Activated T-cell treated with anti-CD3 and anti-CD28 coated beads, Interleukin-2, amount 50 U/mL, for 72 hours (primary cell): Measurements from ENCODE around the gene BTAF1. TPM values are rescaled to one million over a fixed set of nuclear protein-coding genes. Genes with fewer than 3 reads are reported as not detected.

Experiments used
- ATAC-seq, 2 donors: fragments of 150-1000 bp; cut with Tn5 transposase; replicated peaks in 1 of 2; 2 replicates each; pipeline ENCODE4 v1.10.0; 2021; ENCODE audit warnings: moderate library complexity in 2 of 2, mild to moderate bottlenecking in 1 of 2
- DNase-seq, 2 donors: peaks; one replicate each; pipeline ENCODE4 v3.0.0; 2021 to 2022; ENCODE audit warnings: mixed read lengths in 1 of 2
- H3K27ac Mint-ChIP-seq: one replicate; pipeline ENCODE4 v1.8.0; 2022; ENCODE audit warnings: mild to moderate bottlenecking, moderate library complexity, mixed read lengths
- H3K27me3 Mint-ChIP-seq: one replicate; pipeline ENCODE4 v1.8.0; 2022; ENCODE audit warnings: low read depth, mixed read lengths
- H3K36me3 Mint-ChIP-seq, 2 donors: one replicate each; pipeline ENCODE4 v1.8.0; 2022; ENCODE audit warnings: mixed read lengths in 2 of 2, mild to moderate bottlenecking in 1 of 2; ENCODE audit not compliant: insufficient read depth in 2 of 2
- H3K4me1 Mint-ChIP-seq: one replicate; pipeline ENCODE4 v1.8.0; 2022; ENCODE audit warnings: low read depth, mixed read lengths
- H3K4me3 Mint-ChIP-seq, 2 donors: one replicate each; pipeline ENCODE4 v1.8.0; 2022; ENCODE audit warnings: mild to moderate bottlenecking in 2 of 2, mixed read lengths in 2 of 2, moderate library complexity in 2 of 2
- H3K9me3 Mint-ChIP-seq, 2 donors: one replicate each; pipeline ENCODE4 v1.8.0; 2022; ENCODE audit warnings: mixed read lengths in 2 of 2
- total RNA-seq, 2 donors: library from RNA; stranded (reverse); gene quantifications; one replicate each; pipeline ENCODE4 v1.2.3, GENCODE V29; 2022

The BTAF1 gene
- total RNA-seq, 2 donors from 2014 or later: 53.7 to 66.1 TPM

DNA sequence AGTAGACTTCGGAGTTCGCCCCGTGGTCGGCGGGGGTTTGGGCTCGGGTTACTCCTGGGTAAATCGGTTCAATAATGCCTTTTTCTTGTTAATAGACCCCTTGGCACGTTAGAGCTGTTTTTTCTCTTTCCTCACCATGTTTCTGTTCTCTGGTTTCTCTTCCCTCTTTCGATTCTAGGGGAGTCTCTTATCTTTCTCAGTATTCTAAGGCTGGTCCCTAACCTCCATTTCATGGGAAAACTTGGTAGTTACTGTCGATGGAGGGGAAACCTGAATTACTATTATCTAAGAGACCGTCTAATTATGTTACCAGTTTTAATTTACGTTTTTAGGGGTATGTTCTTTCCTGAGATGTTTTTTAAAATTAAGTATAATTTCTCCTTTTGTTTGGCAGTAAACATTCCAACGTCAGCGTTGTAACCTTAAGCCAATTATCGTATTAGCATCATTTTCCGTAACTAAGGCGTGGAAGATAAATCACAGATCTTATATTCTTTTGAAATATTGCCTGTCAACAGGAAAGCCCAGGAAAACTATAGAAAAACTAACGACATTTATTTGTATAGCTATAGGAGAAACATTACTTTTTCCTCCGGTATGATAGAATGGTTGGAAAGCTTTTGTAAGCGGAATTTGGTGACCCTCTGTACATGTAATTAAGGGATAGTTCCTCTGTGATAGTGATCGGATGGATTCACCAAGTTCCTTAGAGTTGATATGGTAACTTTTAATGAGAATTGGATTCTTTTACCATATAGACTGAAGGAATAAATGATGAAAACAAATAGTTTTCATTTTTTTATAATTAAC, 847 bp downstream of the BTAF1 start:
- Mint-ChIP-seq H3K4me1 (peaks cover 50% of the 10 kb centered on the region), H3K9me3 (no peaks in the 10 kb centered on the region), H3K27me3 (no peaks in the 10 kb centered on the region), H3K27ac (peak overlapping the region; percentile 92), H3K4me3 (peak overlapping the region; percentile 91 to 96), H3K36me3 (peaks cover 10 to 19% of the 10 kb centered on the region in 2 donors)
- no peak for DNase-seq
- no peak for ATAC-seq

DNA sequence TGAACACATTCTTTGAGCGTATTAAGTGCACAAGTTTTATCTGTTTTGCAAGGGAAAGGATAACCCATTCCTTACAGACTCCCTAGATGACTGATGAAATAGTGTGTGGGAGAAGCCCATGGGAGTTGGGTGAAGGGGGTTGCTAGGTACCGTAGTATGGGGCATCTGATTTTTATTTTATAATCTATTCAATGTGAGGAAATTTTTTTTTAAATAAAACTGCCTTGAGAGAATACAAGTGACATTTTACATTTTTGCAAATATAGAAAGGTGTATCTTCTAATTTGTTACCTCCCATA, 1.4 kb downstream of the BTAF1 start:
- no peaks in the 10 kb centered on the region for H3K27me3 Mint-ChIP-seq
- DNase-seq (no peak), ATAC-seq (no peak)
- peak overlapping the region; percentile 91 to 96 for H3K4me3 Mint-ChIP-seq
- H3K27ac Mint-ChIP-seq: peak overlapping the region; percentile 92
- peaks cover 10 to 19% of the 10 kb centered on the region in 2 donors for H3K36me3 Mint-ChIP-seq
- H3K9me3 Mint-ChIP-seq: no peaks in the 10 kb centered on the region
- H3K4me1 Mint-ChIP-seq: peaks cover 50% of the 10 kb centered on the region

DNA sequence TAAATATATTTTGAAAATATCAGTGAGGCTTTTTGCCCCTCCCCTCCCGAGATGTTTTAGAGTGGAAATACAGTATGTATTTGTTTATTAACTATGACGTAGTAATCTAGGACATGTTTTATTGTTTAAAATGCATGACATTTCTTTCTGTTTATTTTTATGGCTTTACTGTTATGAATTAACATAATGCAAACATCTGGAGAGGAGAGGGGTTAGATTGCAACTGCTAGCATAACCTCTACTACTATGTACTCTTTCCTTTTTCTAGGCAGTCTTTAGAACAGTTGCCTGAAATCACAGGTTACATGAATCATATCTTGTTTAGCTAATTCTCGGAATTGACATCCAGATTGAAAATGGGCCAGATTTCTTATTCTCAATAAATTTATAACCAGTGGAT, 7.4 kb downstream of the BTAF1 start:
- Mint-ChIP-seq H3K4me1 (peaks cover 49% of the 10 kb centered on the region), H3K36me3 (peaks cover 12 to 28% of the 10 kb centered on the region in 2 donors), H3K27ac (no peak overlapping the region)

DNA sequence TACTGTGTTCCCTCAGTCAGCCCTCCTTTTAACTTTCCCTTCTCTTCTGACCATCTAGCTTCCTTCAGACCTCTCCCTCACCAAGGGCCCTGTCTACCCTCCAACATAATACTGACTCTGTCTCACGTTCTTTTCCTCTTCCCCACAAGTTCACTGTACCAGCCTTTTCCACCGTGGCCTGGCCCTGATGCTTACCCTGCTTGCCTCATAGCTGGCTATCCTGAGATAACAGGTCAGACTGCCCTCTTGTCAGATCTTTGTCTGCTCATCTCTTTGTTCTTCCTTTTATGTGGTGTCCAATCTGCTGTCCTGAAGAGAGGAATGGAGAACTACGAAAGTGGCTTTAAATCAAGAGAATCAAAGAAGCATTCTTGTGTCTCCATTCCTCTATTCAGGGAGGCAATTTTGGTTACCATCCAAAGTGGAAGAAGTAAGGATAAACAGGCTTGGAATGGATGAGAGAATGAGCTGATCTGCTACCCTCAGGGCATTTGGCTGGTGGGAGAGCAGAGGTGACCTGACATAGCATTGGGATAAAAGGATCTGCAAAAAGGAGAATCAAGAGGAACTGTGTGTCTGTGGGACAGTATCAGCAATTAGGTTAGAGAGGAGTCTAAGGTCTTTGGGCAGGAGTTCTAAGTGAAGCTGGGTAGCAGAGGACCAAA, 8.1 kb downstream of the BTAF1 start:
- peaks cover 41% of the 10 kb centered on the region for H3K4me1 Mint-ChIP-seq
- no peaks in the 10 kb centered on the region for H3K27me3 Mint-ChIP-seq
- peaks cover 16 to 28% of the 10 kb centered on the region in 2 donors for H3K36me3 Mint-ChIP-seq
- ATAC-seq: no peak
- no peak for DNase-seq
- no peak overlapping the region for H3K4me3 Mint-ChIP-seq
- no peak overlapping the region for H3K27ac Mint-ChIP-seq
- no peaks in the 10 kb centered on the region for H3K9me3 Mint-ChIP-seq

More for the DNA sequence above, 7.4 kb downstream of the BTAF1 start:
- no peak for DNase-seq
- H3K9me3 Mint-ChIP-seq: no peaks in the 10 kb centered on the region
- ATAC-seq: no peak
- H3K4me3 Mint-ChIP-seq: no peak overlapping the region
- H3K27me3 Mint-ChIP-seq: no peaks in the 10 kb centered on the region

DNA sequence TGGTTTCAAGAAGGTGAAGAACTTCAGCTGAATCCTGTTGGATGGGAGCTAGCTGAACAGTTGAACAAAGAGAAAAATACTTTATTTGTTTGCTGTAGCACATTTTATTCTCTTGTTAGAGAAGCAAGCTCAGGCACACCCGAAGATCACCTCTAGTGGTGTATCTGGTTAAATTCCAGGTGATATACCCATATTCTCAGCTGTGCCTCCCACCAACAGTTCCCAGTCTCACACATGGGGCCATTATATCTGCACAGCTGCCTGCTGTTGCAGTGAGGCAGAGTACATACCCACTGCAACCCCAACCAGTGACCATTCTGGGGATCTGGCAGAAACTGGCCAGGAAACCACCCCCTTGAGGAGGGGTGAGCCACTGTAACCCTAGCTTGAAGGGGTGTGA, 9.2 kb downstream of the BTAF1 start:
- DNase-seq (no peak), ATAC-seq (no peak)
- Mint-ChIP-seq H3K36me3 (peaks cover 17 to 24% of the 10 kb centered on the region in 2 donors), H3K4me1 (peaks cover 31% of the 10 kb centered on the region), H3K9me3 (no peaks in the 10 kb centered on the region), H3K4me3 (no peak overlapping the region), H3K27me3 (no peaks in the 10 kb centered on the region), H3K27ac (peak overlapping the region; percentile 3)

DNA sequence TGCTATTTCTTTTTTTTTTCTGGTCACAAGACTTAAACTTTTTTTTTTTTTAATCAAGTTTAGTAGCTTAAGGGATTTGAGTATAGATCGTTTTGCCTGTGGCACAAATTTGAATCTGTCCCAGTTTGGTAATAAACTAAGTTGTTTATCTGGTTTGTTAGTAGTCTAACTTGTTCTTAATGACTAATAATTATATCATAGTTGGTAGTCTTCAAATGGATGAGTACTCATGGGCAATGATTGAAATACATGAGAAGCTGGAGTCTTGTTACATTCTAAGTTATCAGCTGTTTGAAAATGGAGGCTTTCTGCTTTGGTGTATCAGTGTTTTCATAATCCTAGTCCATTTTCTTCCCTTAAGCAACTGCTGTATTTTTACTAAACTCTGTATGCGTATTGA, 12.3 kb downstream of the BTAF1 start:
- H3K27me3 Mint-ChIP-seq: no peaks in the 10 kb centered on the region
- peaks cover 34% of the 10 kb centered on the region for H3K4me1 Mint-ChIP-seq
- no peak overlapping the region for H3K4me3 Mint-ChIP-seq
- ATAC-seq: no peak
- H3K36me3 Mint-ChIP-seq: peaks cover 19 to 28% of the 10 kb centered on the region in 2 donors
- no peaks in the 10 kb centered on the region for H3K9me3 Mint-ChIP-seq
- no peak for DNase-seq
- H3K27ac Mint-ChIP-seq: no peak overlapping the region

DNA sequence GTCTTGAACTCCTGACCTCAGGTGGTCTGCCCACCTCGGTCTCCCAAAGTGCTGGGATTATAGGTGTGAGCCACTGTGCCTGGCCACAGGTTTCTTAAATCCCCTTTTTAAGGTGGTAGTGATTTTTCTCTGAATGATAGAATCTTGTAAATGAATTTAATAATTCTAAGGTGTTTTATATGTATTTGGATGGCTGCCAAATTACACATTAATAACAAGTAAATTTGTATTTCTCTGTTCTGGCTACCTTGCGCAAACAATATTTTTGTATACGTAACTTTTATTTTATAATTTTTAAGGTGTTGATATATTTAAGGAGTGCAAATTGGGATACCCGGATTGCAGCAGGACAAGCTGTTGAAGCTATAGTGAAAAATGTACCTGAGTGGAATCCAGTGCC, 16.1 kb downstream of the BTAF1 start:
- H3K4me1 Mint-ChIP-seq: peaks cover 16% of the 10 kb centered on the region
- ATAC-seq (no peak), DNase-seq (no peak)
- H3K4me3 Mint-ChIP-seq: no peak overlapping the region
- H3K36me3 Mint-ChIP-seq: peaks cover 14 to 27% of the 10 kb centered on the region in 2 donors
- H3K27ac Mint-ChIP-seq: no peak overlapping the region
- no peaks in the 10 kb centered on the region for H3K9me3 Mint-ChIP-seq
- H3K27me3 Mint-ChIP-seq: no peaks in the 10 kb centered on the region

DNA sequence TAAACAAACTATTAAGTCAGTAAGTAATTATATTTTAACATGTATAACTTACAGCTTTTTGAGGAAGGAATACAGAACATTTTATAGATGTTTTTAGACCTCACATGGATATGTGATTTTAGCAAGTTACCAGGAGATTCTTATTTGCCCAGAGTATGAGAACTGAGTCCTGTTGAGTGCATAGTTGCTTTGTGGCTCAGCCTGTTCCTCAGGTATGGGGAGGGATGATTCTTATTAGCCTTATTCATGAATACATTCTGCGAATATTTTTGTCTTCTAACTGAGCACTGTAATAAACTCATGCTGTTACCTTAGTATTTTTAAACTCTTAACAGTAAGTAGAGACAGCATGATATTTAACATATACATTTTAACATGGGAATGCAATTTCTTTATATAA, 17.9 kb downstream of the BTAF1 start:
- ATAC-seq: no peak
- peaks cover 10 to 19% of the 10 kb centered on the region in 2 donors for H3K36me3 Mint-ChIP-seq

DNA sequence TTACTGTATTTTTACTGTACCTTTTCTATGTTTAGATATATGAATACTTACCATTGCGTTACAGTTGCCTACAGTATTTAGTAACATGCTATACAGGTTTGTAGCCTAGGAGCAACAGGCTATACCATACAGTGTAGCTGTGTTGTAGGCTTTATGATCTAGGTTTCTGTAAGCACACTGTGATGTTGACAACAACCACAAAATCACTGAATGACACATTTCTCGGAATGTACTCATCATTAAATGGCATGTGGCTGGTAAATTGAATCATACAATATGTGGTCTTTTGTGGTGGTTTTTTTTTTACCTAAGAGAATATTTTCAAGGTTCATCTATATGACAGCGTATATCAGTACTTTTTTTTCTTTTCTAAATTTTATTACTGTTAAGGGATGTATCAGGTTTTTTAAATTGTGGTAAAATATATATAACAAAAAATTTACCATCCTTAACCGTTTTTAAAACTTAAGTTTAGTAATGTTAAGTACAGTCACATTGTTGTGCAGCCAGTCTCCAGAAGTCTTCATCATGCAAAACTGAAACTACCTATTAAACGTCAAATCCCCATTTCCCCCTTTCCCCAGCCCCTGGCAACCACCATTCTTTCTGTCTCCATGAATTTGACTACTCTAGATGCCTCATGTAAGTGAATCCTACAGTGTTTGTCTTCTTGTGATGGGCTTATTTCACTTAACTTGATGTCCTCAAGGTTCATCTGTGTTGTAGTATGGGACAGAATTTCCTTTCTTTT, 21.5 kb downstream of the BTAF1 start:
- Mint-ChIP-seq H3K36me3 (peaks cover 5 to 20% of the 10 kb centered on the region in 2 donors), H3K27me3 (no peaks in the 10 kb centered on the region), H3K4me1 (peaks cover 30% of the 10 kb centered on the region), H3K4me3 (peak overlapping the region; percentile 59 to 73), H3K27ac (peak overlapping the region; percentile 80), H3K9me3 (no peaks in the 10 kb centered on the region)
- ATAC-seq (peak; percentile 98 to 99), DNase-seq (peak; percentile 25 to 45)

More for the DNA sequence above, 17.9 kb downstream of the BTAF1 start:
- Mint-ChIP-seq H3K27ac (no peak overlapping the region), H3K9me3 (no peaks in the 10 kb centered on the region), H3K4me3 (no peak overlapping the region), H3K4me1 (peaks cover 31% of the 10 kb centered on the region), H3K27me3 (no peaks in the 10 kb centered on the region)
- DNase-seq: no peak

DNA sequence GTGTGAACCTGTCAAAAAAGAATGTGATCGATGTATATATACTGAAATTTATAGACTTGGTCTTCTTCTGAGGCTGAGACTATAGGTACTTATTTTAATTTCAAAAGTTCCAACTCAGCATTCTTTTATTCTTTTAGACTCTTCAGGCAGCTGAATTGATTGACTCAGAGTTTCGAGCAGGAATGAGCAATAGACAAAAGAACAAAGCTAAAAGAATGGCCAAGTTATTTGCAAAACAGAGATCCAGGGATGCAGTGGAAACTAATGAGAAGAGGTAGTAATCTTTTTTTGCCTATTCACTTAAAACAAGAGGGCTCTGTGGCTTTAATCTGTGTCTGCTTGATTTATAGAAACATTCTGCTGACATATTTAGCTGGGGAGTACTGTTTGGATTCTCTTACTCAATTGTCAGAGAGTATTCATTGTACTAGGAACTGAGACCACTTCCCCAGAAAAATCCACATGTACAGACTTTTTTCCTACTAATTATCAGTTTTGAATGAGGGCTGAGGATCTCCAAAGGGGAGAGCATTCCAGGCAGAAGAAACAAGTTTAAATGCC, 30.1 kb downstream of the BTAF1 start:
- H3K36me3 Mint-ChIP-seq: peaks cover 12 to 25% of the 10 kb centered on the region in 2 donors
- no peaks in the 10 kb centered on the region for H3K27me3 Mint-ChIP-seq
- H3K4me3 Mint-ChIP-seq: no peak overlapping the region
- no peaks in the 10 kb centered on the region for H3K4me1 Mint-ChIP-seq
- no peak for DNase-seq
- H3K9me3 Mint-ChIP-seq: no peaks in the 10 kb centered on the region
- H3K27ac Mint-ChIP-seq: no peak overlapping the region
- ATAC-seq: no peak

DNA sequence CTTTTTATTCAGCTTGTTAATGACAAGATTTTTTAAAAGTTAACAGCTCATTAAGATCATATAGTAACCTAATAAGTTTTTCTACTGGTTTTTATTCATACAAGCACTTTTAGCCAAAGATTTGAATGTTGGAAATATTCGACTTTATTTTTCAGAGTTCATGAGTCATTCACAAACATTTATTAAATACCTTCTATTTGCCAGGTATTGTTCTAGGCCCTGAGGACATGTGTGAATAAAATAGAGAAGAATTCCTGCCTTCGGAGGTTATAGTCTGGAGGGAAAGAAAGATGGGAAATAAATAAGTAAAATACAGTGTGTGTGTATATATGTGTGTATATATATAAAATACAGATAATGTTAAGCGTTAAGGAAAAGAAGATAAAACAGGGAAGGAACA, 31.5 kb downstream of the BTAF1 start:
- DNase-seq (no peak), ATAC-seq (no peak)
- H3K27me3 Mint-ChIP-seq: no peaks in the 10 kb centered on the region
- H3K4me3 Mint-ChIP-seq: no peak overlapping the region
- H3K4me1 Mint-ChIP-seq: no peaks in the 10 kb centered on the region
- no peaks in the 10 kb centered on the region for H3K9me3 Mint-ChIP-seq
- H3K36me3 Mint-ChIP-seq: peaks cover 14 to 34% of the 10 kb centered on the region in 2 donors
- no peak overlapping the region for H3K27ac Mint-ChIP-seq

DNA sequence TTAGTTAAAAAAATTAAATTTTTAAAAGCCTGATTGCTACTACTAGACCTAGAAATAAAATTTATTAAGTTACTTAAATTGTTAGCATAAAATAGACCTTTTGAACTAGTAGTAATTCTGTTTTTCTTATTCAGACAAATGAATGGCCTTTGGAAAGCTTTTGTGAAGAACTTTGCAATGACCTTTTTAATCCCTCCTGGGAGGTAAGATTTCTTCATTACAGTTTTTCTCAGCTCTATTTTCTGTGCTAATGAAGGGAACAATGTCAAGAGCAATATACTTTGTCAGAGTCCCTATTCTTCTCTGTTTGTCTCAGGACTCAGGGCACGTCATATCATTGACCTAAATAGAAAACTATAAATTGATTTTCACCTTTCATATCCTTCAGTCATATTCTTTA, 33.5 kb downstream of the BTAF1 start:
- Mint-ChIP-seq H3K27ac (no peak overlapping the region), H3K4me3 (no peak overlapping the region), H3K36me3 (peaks cover 12 to 30% of the 10 kb centered on the region in 2 donors), H3K27me3 (no peaks in the 10 kb centered on the region), H3K4me1 (no peaks in the 10 kb centered on the region), H3K9me3 (no peaks in the 10 kb centered on the region)
- ATAC-seq (no peak), DNase-seq (no peak)

DNA sequence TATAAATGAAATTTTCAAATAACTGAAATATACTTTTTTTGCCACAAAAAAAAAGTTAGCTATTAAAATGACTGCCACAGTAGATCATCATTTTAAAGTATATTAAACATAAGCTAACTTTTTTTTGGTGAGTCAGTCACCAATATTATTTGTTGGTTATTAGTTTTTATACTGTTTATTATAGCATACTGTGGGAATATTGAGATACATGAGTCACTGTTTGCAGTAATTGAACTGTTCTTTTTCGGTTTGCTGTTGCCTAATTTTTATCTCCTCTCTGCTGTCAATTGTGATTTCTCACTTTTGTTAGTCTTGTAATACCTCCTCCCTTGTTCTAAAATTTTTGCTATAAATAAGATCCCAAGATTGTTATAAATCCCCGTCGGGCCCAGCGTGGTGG, 45.7 kb downstream of the BTAF1 start:
- ATAC-seq (no peak), DNase-seq (no peak)
- peaks cover 3 to 35% of the 10 kb centered on the region in 2 donors for H3K36me3 Mint-ChIP-seq
- H3K27me3 Mint-ChIP-seq: no peaks in the 10 kb centered on the region
- no peak overlapping the region for H3K4me3 Mint-ChIP-seq
- no peaks in the 10 kb centered on the region for H3K9me3 Mint-ChIP-seq
- no peak overlapping the region for H3K27ac Mint-ChIP-seq
- H3K4me1 Mint-ChIP-seq: peaks cover 14% of the 10 kb centered on the region
